HG02798 (cell line): ENCODE results near the gene DNAJC8.
A peak's percentile ranks its signal among the peaks of the same experiment; 100 is the strongest.

Source experiments
- ATAC-seq: cut with Tn5 transposase; IDR thresholded peaks from one replicate; pipeline ENCODE4 v1.9.1; 2021; ENCODE audit warnings: mild to moderate bottlenecking; ENCODE audit not compliant: unreplicated experiment, poor library complexity

DNAJC8 gene

GRCh38 chr1:28256197-28256827 lies 23.5 kb upstream of the DNAJC8 start:
- ATAC-seq: no peak

- ATAC-seq: no peak
These were observed 17.1 kb upstream of the DNAJC8 start for GRCh38 chr1:28249866-28250295.

GRCh38 chr1:28249013-28249865 lies 16.4 kb upstream of the DNAJC8 start:
- no peak for ATAC-seq

- peak; percentile 18 for ATAC-seq
These were observed 15.6 kb upstream of the DNAJC8 start for GRCh38 chr1:28248273-28249012.

GRCh38 chr1:28247612-28248272 lies 14.9 kb upstream of the DNAJC8 start:
- ATAC-seq: no peak

- no peak for ATAC-seq
These were observed 13.6 kb upstream of the DNAJC8 start for GRCh38 chr1:28246427-28246832.

- peak; percentile 23 for ATAC-seq
These were observed 11.9 kb upstream of the DNAJC8 start for GRCh38 chr1:28244549-28245251.

- no peak for ATAC-seq
These were observed 11.0 kb upstream of the DNAJC8 start for GRCh38 chr1:28243685-28244311.

- no peak for ATAC-seq
These were observed 8.9 kb upstream of the DNAJC8 start for GRCh38 chr1:28241638-28242241.

GRCh38 chr1:28240024-28240423 lies 7.2 kb upstream of the DNAJC8 start:
- ATAC-seq: no peak

GRCh38 chr1:28239004-28239403 lies 6.2 kb upstream of the DNAJC8 start:
- no peak for ATAC-seq

- ATAC-seq: no peak
These were observed 4.0 kb upstream of the DNAJC8 start for GRCh38 chr1:28236656-28237322.

GRCh38 chr1:28235755-28236655 lies 3.2 kb upstream of the DNAJC8 start, which contains the start of gene ATP5IF1:
Gene ATP5IF1 (plus strand): TSS chr1:28236124. CDS start chr1:28236184, 60 bp downstream.
- ATAC-seq: peak; percentile 92

- no peak for ATAC-seq
These were observed 406 bp upstream of the DNAJC8 start for GRCh38 chr1:28233264-28233606.

GRCh38 chr1:28229996-28230395 lies 2.8 kb downstream of the DNAJC8 start:
- no peak for ATAC-seq

- ATAC-seq: no peak
These were observed 3.7 kb downstream of the DNAJC8 start for GRCh38 chr1:28229089-28229488.

- ATAC-seq: no peak
These were observed 19.5 kb downstream of the DNAJC8 start for GRCh38 chr1:28213315-28213714.

- no peak for ATAC-seq
These were observed 23.1 kb downstream of the DNAJC8 start for GRCh38 chr1:28209700-28210099.
